GM21526 (cell line): ENCODE measurements around the gene SAMD1.

ENCODE experiments used
- ATAC-seq: cut with Tn5 transposase; IDR thresholded peaks from one replicate; pipeline ENCODE4 v1.9.1; 2021; ENCODE audit warnings: moderate library complexity; ENCODE audit not compliant: unreplicated experiment, low FRiP score

Gene SAMD1

GRCh38 chr19:14091081-14091812 is 696 bp upstream of the SAMD1 start:
- ATAC-seq = peak; percentile 37

DNA sequence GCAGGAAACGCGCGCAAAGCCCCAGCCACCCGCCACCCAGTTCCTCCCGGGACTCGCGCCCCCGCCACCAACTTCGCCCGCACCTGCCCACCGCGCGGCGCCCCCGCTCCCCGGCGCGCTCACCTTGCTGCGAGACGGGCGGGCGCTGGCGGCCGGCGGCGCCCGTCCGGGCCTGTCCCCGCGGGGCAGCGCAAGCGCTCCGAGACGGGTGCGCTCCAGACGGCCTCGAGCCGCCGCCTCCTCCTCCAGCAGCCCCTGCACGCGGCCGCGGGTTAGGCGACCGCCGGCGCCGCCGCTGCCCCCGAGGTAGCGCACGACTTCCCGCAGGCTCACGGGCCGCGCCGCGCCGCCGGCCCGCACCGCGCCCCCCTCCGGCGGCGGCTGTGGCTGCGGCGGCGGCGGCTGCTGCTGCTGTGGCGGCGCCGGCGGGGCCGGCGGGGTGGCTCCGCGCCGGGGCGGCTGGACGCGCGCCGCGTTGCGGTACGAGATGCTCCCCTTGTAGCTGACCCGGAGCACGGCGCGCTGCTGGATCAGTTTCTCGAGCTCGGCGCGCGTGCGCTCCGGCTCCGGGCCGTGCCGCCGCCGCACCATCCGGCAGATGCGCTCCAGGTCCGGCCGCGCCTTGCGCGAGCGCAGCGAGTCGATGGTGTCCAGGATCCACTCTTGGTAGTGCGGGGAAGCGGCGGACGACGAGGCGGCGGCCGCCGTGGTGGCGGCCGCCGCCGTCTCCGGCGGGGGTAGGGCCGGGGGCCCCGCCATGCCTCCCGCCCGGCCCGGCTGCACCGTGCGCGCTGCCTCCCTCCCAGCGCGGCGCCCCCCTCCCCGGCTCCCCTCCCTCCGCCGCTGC is 666 bp downstream of the SAMD1 start:
- no peak for ATAC-seq

DNA sequence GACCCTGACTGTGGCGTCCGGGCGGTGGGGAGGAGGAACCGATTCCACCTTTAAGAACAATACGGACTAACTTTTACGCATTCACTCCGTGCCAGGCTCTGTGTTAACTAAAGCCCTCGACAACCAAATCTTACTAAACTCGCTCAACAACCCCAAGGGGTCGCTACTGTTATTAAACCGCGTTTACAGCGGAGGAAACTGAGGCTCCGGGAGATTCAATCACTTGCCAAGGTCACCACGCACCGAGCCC is 1.2 kb downstream of the SAMD1 start:
- no peak for ATAC-seq

DNA sequence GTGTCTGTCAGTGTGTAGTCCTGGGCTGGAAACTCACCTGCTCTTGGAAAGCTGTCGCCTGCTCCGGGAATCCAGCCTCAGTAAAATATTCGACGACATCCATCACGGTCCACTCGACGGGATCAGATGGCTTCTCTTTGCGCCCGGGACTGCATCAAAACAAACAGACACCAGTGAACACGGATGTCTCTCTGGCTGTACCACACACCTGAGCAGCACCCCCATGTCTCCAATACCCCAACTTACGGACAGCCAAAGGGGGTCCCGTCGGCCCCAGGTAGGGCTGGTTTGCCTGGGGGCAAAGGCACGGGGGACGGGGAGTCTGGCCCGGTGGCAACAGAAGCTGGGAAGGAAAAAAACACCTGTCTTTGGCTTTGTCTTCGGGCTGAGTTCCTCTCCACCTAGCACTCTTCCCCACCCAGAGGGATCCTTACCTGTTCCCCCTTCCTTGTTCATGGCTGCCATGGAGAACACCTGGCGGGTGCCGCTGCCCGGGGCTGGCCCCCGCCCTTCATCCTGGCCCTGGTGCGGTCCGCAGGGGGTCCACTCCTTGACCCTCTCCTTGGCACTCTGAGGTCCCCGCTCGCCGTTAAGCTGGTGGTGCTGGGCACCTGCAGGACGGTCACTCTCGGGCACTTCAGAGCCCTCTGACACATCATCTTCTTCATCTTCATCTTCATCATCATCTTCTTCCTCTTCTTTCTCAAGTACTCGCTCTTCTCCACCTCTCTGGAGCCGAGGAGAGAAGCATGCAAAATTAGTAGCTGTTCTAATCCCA is 1.7 kb downstream of the SAMD1 start:
- ATAC-seq = no peak

DNA sequence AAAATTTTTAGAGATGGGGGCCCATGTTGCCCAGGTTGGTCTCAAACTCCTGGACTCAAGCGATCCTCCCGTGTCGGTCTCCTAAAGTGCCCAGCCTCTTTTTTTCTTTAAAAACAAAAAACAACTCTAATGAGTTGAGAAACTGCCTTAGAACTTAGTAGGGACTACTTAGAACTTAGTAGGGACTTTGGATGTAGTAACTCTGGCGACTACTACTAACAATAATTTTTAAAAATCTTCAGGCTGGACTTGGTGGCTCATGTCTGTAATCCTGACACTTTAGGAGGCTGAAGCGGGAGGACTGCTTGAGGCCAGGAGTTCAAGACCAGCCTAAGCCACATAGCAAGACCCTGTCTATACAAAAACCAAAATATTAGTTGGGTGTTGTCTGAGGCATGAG is 4.5 kb downstream of the SAMD1 start:
- no peak for ATAC-seq

- ATAC-seq = no peak
These were observed 5.1 kb downstream of the SAMD1 start, which contains the start of gene C19orf67 for GRCh38 chr19:14085309-14085995. TSS of gene C19orf67 (minus strand) at chr19:14085783. CDS start at chr19:14085627, 156 bp downstream.

- no peak for ATAC-seq
These were observed 7.9 kb downstream of the SAMD1 start for GRCh38 chr19:14082675-14082960.

GRCh38 chr19:14081797-14082674 is 8.5 kb downstream of the SAMD1 start:
- no peak for ATAC-seq

DNA sequence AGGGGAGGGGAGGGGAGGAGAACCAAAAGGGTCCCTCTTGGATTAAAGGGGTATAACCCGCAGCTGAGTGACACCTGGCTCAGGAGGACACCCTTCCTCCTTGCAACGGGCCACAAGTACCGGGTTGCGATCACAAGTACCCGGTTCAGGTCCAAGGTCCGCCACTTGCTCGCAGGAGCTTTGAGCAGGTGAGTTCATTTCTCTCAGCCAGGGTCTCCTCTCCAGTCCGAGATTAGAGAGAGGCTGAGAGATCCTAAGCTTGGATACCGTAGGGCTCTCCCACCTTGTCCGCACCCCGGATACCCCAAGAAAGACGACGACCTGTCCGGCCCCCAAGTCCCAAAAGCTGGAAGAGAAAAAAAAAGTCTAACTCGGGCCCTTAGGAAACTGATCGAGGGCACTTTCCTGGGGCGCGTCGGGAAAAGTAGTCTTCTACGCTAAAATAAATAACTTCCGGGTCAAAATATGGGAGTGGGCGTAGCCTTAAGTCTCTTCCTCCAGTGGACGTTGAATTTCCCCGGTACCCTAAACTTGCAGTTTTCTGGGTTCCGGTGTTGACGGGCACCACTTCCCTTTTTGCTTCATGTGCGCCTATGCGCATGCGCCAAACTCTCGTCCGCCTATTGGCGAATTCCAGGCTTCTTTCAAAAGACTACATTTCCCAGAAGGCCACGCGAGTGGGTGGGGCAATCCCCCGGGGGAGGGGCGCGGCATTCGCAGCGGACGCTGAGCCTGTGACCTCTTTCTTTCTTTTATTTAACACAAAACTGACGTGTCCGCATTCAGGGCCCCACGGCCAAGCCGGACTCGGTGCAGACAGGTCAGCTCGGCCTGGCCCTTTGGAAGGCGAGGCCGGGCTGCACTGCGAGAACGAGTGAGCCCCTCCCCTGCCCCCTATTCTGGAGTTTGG is 9.4 kb downstream of the SAMD1 start:
- ATAC-seq = peak; percentile 59

- no peak for ATAC-seq
These were observed 12.1 kb downstream of the SAMD1 start for GRCh38 chr19:14078411-14078810.

GRCh38 chr19:14073925-14074838 is 16.4 kb downstream of the SAMD1 start:
- ATAC-seq = no peak

- ATAC-seq = peak; percentile 54
These were observed 17.2 kb downstream of the SAMD1 start for GRCh38 chr19:14073261-14073924.

GRCh38 chr19:14072535-14073260 is 17.9 kb downstream of the SAMD1 start, which contains the start of gene MISP3:
TSS of gene MISP3 (plus strand) at chr19:14072786. CDS start at chr19:14073310, 524 bp downstream.
- no peak for ATAC-seq

- ATAC-seq = no peak
These were observed 20.1 kb downstream of the SAMD1 start for GRCh38 chr19:14070268-14071050.

GRCh38 chr19:14066134-14066533 is 24.4 kb downstream of the SAMD1 start:
- ATAC-seq = no peak

DNA sequence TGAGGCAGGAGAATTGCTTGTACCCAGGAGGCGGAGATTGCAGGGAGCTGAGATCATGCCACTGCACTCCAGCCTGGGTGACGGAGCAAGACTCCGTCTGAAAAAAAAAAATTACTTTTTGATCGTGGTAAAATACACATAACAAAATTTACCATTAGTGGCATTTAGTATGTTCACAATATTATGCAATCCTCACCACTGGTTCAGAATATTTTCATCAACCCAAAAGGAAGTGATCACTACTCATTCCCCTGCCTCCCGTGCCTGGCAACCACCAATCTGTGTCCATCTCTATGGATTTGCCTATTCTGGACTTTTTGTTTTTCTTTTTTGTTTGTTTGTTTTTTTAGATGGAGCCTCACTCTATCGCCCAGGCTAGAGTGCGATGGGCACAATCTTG is 27.4 kb downstream of the SAMD1 start:
- no peak for ATAC-seq
